EH (cell line): Measurements from ENCODE around the gene BORCS5.
A peak's percentile ranks its signal among the peaks of the same experiment; 100 is the strongest.
"Not testable (repeated sequence)": the region's sequence is repeated elsewhere in the genome, so short reads cannot be mapped to it uniquely, and the experiment has no call there.

Experiments
- DNase-seq: peaks from one replicate; pipeline ENCODE4 v3.0.0-alpha.2; 2015; ENCODE audit warnings: low read depth

BORCS5 gene

DNA sequence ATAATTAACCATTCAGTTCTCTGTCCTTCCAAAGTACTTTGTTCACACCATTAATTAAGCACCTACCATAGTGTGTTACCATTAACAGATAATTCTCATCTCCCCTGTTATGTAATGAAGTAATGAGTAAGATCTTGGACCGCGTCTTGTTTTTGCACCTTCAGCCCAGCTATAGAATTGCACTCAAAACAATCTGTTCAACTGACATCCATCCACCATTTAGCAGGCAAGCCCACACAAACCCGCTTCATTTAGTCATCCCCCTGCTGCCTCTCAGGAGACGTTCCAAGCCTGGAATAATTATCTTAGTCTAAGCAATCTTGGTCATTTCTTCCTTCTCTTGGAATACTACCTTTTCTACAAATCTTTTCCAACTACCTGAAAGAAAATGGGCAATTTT lies 131.4 kb downstream of the BORCS5 start:
- DNase-seq, result no peak

DNA sequence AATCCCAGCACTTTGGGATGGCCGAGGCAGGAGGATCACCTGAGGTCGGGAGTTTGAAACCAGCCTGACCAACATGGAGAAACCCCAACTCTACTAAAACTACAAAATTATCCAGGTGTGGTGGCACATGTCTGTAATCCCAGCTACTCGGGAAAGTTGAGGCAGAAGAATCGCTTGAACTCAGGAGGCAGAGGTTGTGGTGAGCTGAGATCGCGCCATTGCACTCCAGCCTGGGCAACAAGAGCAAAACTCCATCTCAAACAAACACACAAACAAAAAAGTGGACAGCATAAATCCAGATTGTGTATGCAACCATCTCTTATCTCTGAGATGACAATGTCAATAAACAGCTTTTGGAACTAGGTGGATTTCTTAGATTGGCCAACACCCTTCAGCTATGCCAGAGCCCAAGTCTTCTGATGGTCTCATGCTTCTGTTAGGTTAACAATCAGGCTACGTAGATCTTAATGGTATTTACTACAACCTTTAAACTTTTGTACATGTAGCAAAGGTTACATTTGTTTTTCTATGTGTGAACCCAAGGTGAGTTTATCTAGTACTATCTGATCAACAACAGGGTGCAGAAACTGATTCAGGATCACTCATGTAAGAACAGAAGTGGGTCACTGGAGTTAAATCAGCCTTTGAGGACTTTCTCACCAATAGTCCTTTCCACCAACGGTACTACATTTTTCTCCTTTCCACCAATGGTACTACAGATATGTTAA lies 132.1 kb downstream of the BORCS5 start:
- no peak for DNase-seq

DNA sequence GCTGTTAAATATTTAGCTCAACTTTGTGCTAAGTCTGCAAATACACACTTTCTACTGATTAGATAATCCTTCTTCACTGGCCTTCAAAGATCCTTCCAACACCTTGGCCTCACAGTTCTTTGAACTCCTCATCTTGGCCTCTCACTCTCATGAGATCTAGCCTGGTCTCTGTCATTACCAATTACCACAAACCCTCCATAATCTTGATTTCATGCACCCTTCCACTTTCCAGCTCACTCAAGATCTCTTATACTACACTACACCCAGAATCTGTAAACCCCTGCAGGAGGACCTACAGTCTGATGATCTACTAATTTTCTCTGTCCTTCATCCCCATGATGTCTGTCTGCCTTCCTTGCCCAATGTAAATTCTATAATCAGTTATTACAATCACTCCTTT lies 134.7 kb downstream of the BORCS5 start:
- DNase-seq, result no peak

DNA sequence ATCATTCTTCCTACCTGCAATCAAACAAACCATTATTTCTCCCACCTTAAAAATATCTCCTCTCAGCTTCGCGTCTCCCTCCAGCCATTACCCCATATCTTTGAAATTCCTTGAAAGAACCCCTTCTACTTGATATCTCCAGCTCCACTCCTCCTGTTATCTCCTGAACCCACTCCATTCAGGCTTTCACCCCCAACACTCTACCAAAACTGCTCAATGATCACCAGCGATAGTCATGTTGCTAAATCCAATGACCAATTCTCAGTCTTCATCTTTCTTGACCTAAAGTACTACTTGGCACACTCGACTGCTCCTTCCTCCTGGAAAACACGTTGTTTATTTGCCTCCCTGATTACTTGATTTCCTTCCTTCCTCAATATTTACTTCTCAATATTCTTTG lies 135.7 kb downstream of the BORCS5 start:
- DNase-seq, result no peak

DNA sequence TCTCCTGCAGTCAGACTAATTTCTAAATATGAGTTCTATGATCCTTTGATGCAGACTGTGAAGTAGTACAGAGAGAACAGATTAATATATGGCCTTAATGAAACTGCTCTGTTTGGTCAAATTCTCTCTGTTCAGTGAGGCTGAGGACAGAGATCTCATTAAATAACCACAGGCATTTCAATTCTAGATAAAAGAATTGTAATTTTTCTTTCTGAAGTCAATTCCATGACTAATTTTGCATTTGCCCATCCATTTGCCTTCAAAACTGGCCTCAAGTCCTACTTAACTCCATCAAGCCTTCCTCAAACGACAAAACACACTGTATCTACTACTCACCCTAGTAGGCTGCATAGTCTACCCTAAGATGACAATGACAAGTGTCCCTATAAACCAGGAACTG lies 138.7 kb downstream of the BORCS5 start:
- no peak for DNase-seq

DNA sequence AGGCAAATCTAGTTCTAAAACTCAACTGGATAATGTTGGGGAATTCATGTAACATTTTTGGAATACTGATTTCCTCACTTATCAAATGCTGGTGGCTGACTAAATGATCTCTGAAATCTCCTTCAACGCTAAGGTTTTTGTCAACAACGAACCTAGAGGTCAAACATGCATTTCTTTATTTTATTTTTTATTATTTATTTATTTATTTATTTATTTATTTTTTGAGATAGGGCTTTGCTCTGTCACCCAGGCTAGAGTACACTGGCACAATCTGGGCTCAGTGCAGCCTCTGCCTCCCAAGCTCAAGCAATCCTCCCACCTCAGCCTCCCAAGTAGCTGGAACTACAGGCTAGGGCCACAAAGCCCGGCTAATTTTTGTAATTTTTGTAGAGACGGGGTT lies 141.3 kb downstream of the BORCS5 start:
- DNase-seq, result no peak

DNA sequence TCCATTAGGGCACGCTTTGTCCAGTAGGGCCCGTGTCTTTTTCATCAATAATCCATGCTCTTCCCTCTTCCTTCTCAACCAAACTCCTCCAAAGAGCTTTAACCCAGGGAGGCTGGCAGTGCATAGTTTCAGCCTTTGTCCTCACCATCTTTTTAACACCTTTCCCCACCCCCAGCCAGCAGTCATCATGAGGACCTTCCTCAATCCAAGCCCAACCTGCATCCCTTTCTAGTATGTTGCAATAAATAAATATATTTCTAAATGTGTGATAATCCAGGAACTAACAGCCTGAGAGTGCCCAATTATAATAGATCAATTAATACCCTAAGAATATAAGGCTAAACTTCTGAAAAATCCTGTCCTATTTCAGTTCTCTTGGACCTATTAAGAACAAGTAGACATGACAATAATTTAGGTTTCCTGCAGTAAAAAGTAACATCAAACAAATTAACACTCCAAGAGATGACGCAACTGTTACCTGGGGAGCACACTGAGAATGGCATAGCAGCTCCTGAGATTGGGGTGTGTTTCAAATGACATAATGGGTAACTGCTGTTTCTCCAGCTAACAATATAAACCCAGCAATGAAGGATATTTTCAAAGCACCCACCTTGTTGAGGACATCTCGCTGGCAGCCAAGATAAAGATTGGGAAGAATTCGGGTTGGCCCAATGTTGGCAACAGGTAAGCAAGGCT lies 143.2 kb downstream of the BORCS5 start:
- no peak for DNase-seq

DNA sequence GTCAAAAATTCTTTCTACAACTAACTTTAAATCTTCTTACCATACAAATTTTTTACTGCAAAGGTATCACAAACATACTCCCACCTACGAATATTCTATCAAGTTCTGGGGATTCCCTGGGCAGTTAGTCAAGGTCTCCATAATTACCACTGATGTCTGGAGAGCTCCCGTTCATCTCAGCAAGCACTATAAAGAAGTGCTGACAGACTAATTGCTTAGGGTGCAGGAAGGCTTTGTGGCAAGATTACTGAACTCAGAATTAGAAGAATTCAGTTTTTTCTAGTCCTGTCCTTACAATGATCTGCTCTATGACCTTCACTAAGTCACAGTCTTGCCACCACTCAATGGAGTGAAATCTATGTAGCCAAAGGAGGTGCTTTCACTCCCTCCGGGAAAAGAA lies 144.2 kb downstream of the BORCS5 start:
- no peak for DNase-seq

DNA sequence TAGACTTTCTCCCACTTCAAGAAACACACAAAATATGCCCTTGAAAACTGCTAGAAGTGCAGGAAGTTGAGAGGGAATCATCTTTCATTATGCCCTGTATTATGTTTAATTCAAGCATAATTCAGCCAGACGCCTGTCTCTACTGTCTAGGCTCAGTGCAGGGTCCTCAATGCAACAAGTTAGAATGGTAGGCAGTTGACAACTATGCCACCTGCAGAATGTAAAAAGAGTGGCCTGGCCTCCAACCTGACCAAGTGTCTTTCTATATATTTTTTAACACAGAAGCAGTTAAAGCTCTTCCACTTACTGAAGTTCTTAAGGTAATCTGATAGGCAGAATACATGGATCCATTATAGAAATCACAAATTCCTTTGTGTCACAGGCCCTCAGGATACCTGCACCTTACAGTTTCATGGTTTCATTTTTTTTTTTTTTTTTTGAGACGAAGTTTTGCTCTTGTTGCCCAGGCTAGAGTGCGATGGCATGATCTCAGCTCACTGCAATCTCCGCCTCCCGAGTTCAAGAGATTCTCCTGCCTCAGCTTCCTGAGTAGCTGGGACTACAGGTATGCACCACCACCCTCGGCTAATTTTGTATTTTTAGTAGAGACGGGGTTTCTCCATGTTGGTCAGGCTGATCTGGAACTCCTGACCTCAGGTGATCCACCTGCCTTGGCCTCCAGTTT lies 145.4 kb downstream of the BORCS5 start:
- not testable (repeated sequence) for DNase-seq

DNA sequence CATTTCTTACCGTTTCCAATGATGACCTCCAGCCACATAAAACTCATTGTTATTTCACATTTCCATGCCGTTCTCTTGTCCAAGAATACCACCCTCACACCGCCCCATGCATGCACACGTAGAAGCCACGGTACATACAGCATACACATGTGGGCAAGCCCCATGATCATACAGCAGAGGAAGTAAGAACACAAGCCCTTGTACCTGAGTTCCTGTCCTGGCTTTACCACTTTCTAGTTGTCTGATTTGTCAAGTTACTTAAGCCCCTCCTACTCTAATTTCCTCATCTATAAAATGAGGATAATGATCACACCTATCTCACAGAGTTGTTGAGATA lies 145.9 kb downstream of the BORCS5 start:
- DNase-seq, result no peak

DNA sequence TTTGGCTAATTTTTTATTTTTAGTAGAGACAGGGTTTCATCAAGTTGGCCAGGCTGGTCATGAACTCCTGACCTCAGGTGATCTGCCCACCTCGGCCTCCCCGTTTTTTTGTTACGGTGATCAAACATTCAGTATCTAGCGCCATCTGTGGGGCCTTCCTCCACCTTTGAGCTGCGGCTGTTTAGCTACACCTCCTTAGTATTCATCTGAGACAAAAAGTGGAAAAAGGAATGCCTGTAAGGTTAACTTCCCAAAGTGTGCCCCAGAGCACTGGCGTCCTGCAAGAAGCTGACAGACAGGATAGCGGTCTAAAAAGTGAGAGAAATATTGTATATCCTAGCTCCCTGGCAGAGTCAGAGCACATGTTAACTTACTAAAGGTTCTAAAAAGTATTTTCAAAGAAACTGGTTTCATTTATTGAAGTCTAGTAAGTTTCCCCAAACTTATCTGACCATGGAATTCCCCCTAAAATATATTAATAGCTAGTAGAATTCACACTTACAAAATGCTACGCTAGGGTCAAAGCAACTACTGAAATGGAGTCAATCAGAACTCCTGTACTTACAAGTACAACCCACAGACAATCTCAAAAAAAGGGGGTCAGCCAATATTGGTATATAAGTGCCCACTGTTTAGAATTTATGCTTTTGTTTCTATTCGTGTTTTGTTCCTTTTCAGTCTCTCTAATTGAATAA lies 146.7 kb downstream of the BORCS5 start:
- DNase-seq, result no peak

DNA sequence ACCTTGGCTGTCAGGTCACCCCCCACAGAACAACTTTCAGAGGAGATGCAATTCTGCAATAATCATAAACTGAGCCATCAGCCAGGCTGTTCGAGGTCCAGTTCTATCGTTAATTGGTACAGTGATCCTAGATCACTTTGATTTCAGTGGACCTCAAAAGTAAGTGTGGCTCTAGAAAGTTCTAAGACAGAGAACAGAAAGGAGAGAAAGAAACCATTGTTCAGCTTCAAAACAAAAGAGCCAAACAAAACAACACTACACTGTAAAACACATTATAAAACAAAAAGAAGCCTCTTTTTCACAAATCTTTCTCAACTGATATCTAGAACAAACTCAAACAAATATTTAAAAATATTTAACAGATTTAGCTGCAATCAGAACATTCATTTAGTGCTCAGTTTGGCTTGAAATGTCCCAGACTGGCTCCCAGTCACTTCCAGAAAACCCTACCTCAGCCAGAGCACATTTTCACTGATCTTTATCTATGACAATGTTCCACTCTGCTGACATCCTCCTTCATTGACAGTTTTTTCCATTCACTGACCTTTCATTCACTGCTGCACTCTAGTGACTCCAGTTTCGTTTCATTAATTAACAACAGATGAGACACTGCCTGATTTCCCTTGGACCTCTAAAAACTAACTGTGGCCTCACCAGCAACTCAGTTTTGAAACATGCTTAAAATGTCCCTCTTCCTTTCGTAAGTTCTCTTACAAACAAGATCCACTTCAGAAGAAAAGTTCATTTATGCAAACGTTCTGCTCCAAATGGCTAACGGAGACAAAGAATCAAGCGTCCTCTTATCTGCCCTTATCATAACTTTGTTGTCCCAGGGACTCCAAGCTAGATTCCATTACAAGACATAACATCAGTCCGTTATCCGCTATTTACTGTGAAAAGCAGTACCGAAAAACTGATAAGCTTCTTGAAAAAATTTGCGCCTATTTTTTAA lies 148.9 kb downstream of the BORCS5 start:
- DNase-seq, result peak; percentile 94

DNA sequence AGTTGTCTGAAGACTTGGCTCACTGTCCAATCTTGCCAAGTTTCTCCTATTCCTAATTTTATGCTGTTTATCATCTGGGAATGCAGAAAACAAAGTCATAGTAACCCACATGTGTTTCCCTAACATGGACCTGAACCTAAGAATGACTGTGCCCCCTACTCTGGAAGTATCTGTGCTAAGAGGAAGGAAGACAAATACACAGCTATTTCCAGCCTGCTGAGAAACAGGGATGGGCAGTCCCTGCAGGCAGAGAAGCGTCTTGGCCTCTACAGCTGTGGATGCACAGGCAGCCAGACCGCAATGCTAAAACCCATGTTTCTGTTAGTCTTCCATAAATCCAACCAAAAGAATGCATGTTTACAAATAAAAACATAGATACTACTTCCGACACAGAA lies 149.6 kb downstream of the BORCS5 start:
- DNase-seq, result peak; percentile 76

DNA sequence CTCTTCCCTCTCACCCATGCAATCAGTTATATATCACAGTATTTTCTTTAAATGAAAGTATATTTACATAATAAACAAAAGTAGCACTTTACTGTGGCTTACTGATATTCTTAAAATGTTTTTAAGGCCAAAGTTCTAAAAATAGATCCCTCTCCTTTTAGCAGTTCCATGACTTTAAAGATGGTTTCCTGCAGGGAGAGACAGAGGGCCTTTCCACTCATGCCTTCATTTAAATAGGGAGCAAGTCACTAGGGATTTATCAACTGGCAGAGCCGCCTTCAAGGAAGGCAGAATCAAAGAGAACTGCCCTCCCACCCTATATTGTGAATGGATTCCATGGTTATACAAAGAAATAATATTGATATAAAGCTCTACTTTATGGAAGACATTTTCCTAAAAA lies 150.2 kb downstream of the BORCS5 start:
- peak; percentile 47 for DNase-seq

DNA sequence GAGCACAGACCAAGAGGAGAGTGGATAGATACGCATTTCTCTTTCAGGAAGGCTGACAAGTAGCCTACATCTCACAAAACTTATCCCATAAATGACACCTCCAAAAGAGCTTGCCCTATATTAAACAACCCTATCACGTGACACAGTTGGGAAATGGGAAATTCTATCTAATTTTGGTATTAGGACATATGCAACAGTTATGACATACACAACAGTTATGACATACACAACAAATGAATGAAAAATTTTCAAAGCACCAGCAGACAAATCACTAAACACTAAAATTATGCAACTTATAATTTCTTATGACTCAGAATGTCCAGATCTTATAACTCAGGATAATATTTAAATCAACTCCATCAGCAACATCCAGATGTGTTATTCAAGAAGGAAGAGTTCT lies 151.7 kb downstream of the BORCS5 start:
- DNase-seq, result peak; percentile 23

DNA sequence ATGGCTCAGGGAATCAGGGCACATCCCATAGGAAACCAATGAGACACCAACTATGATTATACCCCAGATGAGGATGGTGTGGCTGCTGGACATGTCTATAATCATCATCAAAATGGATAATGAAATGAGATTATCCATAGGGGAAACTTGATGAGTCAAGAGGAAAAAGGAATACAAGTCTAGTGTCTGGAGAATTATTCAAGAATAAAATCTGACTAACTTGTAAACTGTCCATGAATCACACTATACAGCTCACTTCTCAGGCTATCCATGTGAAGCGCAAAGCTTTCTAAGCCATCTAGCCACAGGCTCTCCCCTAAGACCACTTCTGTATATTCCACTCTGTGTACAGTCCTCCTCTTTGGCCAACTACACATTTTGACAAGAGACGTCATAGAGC lies 153.3 kb downstream of the BORCS5 start:
- DNase-seq, result peak; percentile 84

DNA sequence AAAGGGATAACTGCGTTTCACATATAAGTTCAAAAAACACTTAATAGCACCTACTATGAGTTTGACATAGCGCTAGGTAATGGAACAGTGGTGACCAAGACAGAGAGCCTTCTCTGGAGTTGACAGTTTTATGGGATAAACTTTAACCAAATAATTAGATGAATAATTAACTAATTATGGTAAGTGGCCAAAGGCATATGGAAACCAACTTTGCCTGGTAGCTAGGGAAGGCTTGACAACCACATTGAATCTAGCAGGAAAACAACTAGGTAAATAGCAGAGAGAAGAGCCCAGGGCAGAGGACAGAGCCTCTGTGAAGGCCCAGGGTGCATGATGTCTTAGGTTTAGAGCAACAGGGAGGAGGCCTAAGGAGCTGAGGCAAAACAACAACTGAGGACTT lies 153.7 kb downstream of the BORCS5 start:
- DNase-seq, result no peak

DNA sequence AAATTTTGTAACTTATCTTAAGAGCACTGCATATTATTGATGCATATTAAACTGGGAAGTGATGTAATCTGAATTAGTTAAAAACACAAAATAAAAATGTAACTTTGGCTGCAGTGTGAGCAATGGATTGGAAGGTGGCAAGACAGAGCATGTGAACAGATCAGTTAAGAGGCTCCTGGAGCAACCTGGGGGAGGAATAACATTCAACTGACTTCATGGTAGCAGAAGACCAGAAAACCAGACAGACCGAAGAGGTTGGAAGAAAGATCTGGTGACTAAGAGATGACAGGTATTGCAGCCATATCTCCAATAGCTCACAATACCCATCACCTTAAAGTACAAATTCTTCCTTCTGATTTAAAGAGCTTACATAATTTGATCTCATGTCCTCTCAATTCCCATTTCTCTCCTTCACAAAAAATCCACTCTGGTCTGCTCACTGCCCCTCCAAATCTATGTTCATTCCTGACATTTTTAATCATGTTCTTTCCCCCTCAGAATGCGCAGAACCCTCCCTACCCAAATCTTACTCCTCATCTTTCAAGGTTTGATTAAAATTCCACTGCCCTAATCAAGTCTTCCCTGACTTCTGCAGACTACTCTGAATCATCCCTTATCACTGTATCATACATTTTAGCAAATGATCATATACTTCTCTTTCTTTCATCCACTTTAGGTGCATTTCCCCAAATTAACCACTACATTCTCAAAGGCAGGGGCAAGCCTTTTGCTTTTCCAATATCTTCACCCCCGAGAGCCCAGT lies 154.3 kb downstream of the BORCS5 start:
- DNase-seq, result no peak

DNA sequence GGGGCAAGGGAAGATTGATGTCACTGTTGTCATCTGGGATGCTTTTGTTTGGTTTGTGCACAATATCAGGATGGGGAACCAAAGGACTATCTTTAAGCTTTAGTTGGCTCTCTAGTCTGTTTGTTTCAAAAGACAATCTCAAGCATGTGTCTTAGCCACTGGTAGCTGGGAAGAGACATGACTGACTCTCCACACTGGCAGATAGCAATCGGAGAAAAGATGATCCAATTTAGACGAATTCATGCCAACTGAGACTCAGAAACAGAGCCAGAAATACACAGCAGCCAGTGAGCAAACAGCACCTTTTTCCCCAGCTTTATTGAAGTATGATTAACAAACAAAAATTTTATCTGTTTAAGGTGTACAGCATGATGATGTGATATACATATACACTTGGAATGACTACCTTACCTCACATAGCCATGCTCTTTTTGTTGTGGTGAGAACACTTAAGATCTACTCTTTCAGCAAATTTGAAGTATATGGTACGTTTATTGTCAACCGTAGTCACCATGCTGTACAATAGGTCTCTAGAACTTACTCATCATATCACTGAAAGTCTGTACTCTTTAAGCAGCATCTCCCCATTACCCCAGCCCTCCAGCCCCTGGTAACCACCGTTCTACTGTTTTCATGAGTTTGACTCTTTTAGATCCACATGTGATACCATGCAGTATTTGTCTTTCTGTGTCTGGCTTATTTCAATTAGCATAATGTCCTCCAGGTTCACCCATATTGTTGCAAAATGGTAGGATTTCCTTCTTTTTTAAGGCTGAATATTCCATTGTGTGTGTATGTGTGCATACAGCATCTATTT lies 155.2 kb downstream of the BORCS5 start:
- DNase-seq, result no peak

DNA sequence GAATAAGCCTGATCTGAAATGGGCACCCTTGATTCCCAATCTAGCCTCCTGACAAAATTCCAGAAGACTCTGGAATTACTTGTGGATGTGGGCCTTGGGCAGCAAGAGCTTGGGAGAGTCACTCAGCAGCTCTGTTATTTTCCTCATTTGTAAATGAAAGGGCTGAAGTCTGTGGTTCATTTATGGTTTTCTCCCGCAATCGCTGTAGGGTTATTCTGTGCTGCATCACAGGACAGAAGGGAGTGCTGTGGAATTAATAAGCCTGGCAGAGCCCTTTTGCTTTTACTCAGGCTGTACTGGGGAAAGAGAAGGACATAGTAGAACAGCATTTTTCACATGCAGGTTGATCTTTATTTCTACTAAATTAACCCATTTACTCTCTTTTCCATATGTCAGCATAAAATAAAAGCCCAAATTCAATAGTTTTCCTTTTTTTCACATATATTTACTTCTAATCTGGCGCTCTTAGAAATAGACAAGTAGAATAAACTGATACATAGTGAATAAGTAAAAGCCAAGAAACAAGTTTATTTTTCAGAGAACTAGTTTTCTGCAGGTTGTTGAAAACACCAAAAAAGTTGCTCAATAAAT lies 156.6 kb downstream of the BORCS5 start:
- DNase-seq, result peak; percentile 7
